H9 (cell line): Measurements from ENCODE around the gene KREMEN1. TPM values are rescaled to one million over a fixed set of nuclear protein-coding genes. Genes with fewer than 3 reads are reported as not detected.

Experiments used
- DNase-seq: peaks from one replicate; pipeline ENCODE4 v3.0.0-alpha.2; 2017
- H2AFZ ChIP-seq: one replicate; pipeline ENCODE4 v1.6.1; 2013; ENCODE audit warnings: mild to moderate bottlenecking, low read length, control low read depth, moderate library complexity
- H2AK5ac ChIP-seq: 2 replicates; pipeline ENCODE4 v1.6.1; 2013; ENCODE audit warnings: low read length, control low read depth, mixed read lengths; ENCODE audit not compliant: insufficient read length
- H2BK120ac ChIP-seq: one replicate; pipeline ENCODE4 v1.6.1; 2013; ENCODE audit warnings: low read depth, mild to moderate bottlenecking, low read length, control low read depth, inconsistent platforms; ENCODE audit not compliant: poor library complexity, severe bottlenecking
- H2BK12ac ChIP-seq: 2 replicates; pipeline ENCODE4 v1.6.1; 2013; ENCODE audit warnings: low read length, control low read depth, mixed read lengths, low read depth; ENCODE audit not compliant: insufficient read length
- H2BK15ac ChIP-seq: 2 replicates; pipeline ENCODE4 v1.6.1; 2013; ENCODE audit warnings: low read depth, low read length, control low read depth
- H2BK20ac ChIP-seq: one replicate; pipeline ENCODE4 v1.6.1; 2013; ENCODE audit warnings: low read depth, mild to moderate bottlenecking, low read length, control low read depth, inconsistent platforms; ENCODE audit not compliant: poor library complexity, severe bottlenecking
- H2BK5ac ChIP-seq: 2 replicates; pipeline ENCODE4 v1.6.1; 2013; ENCODE audit warnings: low read length, control low read depth, mixed read lengths; ENCODE audit not compliant: insufficient read length
- H3K14ac ChIP-seq: 2 replicates; pipeline ENCODE4 v1.6.1; 2013; ENCODE audit warnings: low read length, control low read depth; ENCODE audit not compliant: insufficient read depth
- H3K18ac ChIP-seq: 2 replicates; pipeline ENCODE4 v1.6.1; 2013; ENCODE audit warnings: low read depth, mild to moderate bottlenecking, mixed read lengths, low read length, control low read depth; ENCODE audit not compliant: insufficient read length
- H3K23ac ChIP-seq: 2 replicates; pipeline ENCODE4 v1.6.1; 2013; ENCODE audit warnings: low read length, control low read depth, mixed read lengths, low read depth; ENCODE audit not compliant: insufficient read length
- H3K23me2 ChIP-seq: 2 replicates; pipeline ENCODE4 v1.6.1; 2013; ENCODE audit warnings: low read depth, mild to moderate bottlenecking, mixed read lengths, low read length, control low read depth; ENCODE audit not compliant: insufficient read length, poor library complexity, severe bottlenecking
- H3K27ac ChIP-seq: 2 replicates; pipeline ENCODE4 v1.5.1; 2013; ENCODE audit warnings: low read length, control low read depth, mixed read lengths, low read depth; ENCODE audit not compliant: insufficient read length
- H3K27me3 ChIP-seq: 2 replicates; pipeline ENCODE4 v1.6.1; 2013; ENCODE audit warnings: low read length, control low read depth, inconsistent platforms; ENCODE audit not compliant: insufficient read depth
- H3K4ac ChIP-seq: 2 replicates; pipeline ENCODE4 v1.6.1; 2013; ENCODE audit warnings: low read depth, mild to moderate bottlenecking, control low read depth, inconsistent platforms, low read length, moderate library complexity
- H3K4me1 ChIP-seq: 2 replicates; pipeline ENCODE4 v1.6.1; 2013; ENCODE audit warnings: low read length, control low read depth, inconsistent platforms; ENCODE audit not compliant: insufficient read depth
- H3K4me2 ChIP-seq: 2 replicates; pipeline ENCODE4 v1.6.1; 2013; ENCODE audit warnings: low read length, control low read depth, mixed read lengths; ENCODE audit not compliant: insufficient read length, insufficient read depth
- H3K56ac ChIP-seq: 2 replicates; pipeline ENCODE4 v1.6.1; 2013; ENCODE audit warnings: low read depth, mild to moderate bottlenecking, mixed read lengths, low read length, control low read depth; ENCODE audit not compliant: insufficient read length
- H3K79me1 ChIP-seq: 2 replicates; pipeline ENCODE4 v1.6.1; 2013; ENCODE audit warnings: low read depth, mild to moderate bottlenecking, moderate library complexity, low read length, control low read depth, inconsistent platforms; ENCODE audit not compliant: insufficient read depth, poor library complexity, severe bottlenecking
- H3K79me2 ChIP-seq: 2 replicates; pipeline ENCODE4 v1.6.1; 2013; ENCODE audit warnings: low read length, control low read depth, inconsistent platforms; ENCODE audit not compliant: insufficient read depth
- H3K9ac ChIP-seq: 2 replicates; pipeline ENCODE4 v1.6.1; 2013; ENCODE audit warnings: low read length, control low read depth, mixed read lengths; ENCODE audit not compliant: insufficient read length; ENCODE audit errors: extremely low read depth
- H3K9me3 ChIP-seq: one replicate; pipeline ENCODE4 v1.6.1; 2013; ENCODE audit warnings: low read depth, low read length, inconsistent platforms; ENCODE audit not compliant: control insufficient read depth
- H3T11ph ChIP-seq: one replicate; pipeline ENCODE4 v1.6.1; 2013; ENCODE audit warnings: mild to moderate bottlenecking, low read length, control low read depth, inconsistent platforms
- H4K20me1 ChIP-seq: one replicate; pipeline ENCODE4 v1.6.1; 2013; ENCODE audit not compliant: control insufficient read depth, insufficient read length, insufficient read depth
- H4K5ac ChIP-seq: 2 replicates; pipeline ENCODE4 v1.6.1; 2013; ENCODE audit warnings: low read depth, mild to moderate bottlenecking, mixed read lengths, low read length, control low read depth; ENCODE audit not compliant: insufficient read length
- H4K8ac ChIP-seq: replicated peaks from 2 replicates; pipeline ENCODE4 v1.6.1; 2013; ENCODE audit warnings: low read length, control low read depth, mixed read lengths, low read depth; ENCODE audit not compliant: insufficient read length
- H4K91ac ChIP-seq: 2 replicates; pipeline ENCODE4 v1.6.1; 2013; ENCODE audit warnings: low read depth, mild to moderate bottlenecking, moderate library complexity, mixed read lengths, low read length, control low read depth; ENCODE audit not compliant: insufficient read length
- H3K27ac Mint-ChIP-seq, 3 experiments: 2 replicates in 2 of 3; 3 replicates in 1 of 3; pipeline ENCODE4 v1.8.0; 2020 to 2021; ENCODE audit warnings: mixed read lengths in 3 of 3, mild to moderate bottlenecking in 1 of 3, moderate library complexity in 1 of 3
- H3K27me3 Mint-ChIP-seq: 2 replicates; pipeline ENCODE4 v1.8.0; 2021; ENCODE audit warnings: low read depth, mild to moderate bottlenecking, moderate library complexity, mixed read lengths
- H3K36me3 Mint-ChIP-seq, 3 experiments: 2 replicates in 2 of 3; 3 replicates in 1 of 3; pipeline ENCODE4 v1.8.0; 2020 to 2021; ENCODE audit warnings: low read depth in 3 of 3, mixed read lengths in 3 of 3; ENCODE audit not compliant: insufficient read depth in 1 of 3
- H3K4me1 Mint-ChIP-seq, 2 experiments: 2 replicates each; pipeline ENCODE4 v1.8.0; 2020; ENCODE audit warnings: mixed read lengths in 2 of 2
- H3K4me3 Mint-ChIP-seq, 2 experiments: 2 replicates in 1 of 2; 3 replicates in 1 of 2; pipeline ENCODE4 v1.8.0; 2020 to 2021; ENCODE audit warnings: mild to moderate bottlenecking in 2 of 2, mixed read lengths in 2 of 2, moderate library complexity in 1 of 2
- H3K9me3 Mint-ChIP-seq, 2 experiments: 2 replicates in 1 of 2; 3 replicates in 1 of 2; pipeline ENCODE4 v1.8.0; 2020; ENCODE audit warnings: mild to moderate bottlenecking in 2 of 2, mixed read lengths in 2 of 2, moderate library complexity in 1 of 2
- WGBS: extraction: QIAGEN DNeasy Blood & Tissue Kit; methylation state at CpG from one replicate; pipeline ENCODE4 v1.1.7; 2013; ENCODE audit warnings: missing lambda C conversion rate, low lambda C conversion rate, mixed read lengths; ENCODE audit not compliant: insufficient read length; ENCODE audit errors: extremely low coverage; 5-methylcytosine and 5-hydroxymethylcytosine counted together
- total RNA-seq: library from RNA; stranded (reverse); gene quantifications from 2 replicates; pipeline ENCODE4 v1.2.1, GENCODE V29; 2021
- TF ChIP-seq, protein P1 (sequence below): fragments of 200-600 bp; sonication (generic); conservative IDR thresholded peaks from 3 replicates; pipeline ENCODE4 v1.8.0; 2021; ENCODE audit warnings: antibody characterized with exemption, mild to moderate bottlenecking

The KREMEN1 gene
- total RNA-seq, 1 experiment from 2014 or later, result 2.4 TPM

DNA sequence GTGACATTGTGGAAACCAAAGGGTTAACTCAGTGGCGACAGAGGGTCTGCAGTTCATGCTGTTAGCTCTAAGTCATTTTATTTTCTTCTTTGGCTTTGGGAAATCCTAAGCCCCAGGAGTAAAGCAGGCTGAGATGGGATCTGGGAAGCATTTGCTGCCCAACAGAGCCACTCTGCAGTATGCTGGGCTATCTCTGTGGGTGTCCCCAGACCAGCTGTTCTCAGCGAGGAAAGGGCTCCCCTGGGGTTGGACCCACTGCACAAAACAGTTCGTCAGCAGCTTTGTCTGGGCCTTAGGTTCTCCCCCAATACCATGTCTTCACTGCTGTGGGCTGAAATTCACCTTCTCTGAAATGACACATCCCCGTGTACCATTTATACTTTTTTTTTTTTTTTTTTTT lies 34.0 kb downstream of the KREMEN1 start:
- H3K27ac ChIP-seq, result no peak overlapping the region
- no peaks in the 10 kb centered on the region for H4K20me1 ChIP-seq
- H3K23ac ChIP-seq, result no peak overlapping the region
- H3K14ac ChIP-seq, result no peak overlapping the region
- no peaks in the 10 kb centered on the region for H3K79me2 ChIP-seq
- no peak overlapping the region for H2BK20ac ChIP-seq
- no peak overlapping the region for H2BK15ac ChIP-seq
- no peak for DNase-seq
- H2AFZ ChIP-seq, result no peak overlapping the region
- no peak overlapping the region for H4K91ac ChIP-seq
- no peaks in the 10 kb centered on the region for H3K79me1 ChIP-seq
- H3K23me2 ChIP-seq, result no peaks in the 10 kb centered on the region
- no peaks in the 10 kb centered on the region for H3K9me3 ChIP-seq
- H2AK5ac ChIP-seq, result no peak overlapping the region
- Mint-ChIP-seq H3K9me3 (no peaks in the 10 kb centered on the region), H3K4me1 (peaks cover 16 to 32% of the 10 kb centered on the region in 2 experiments), H3K27me3 (no peaks in the 10 kb centered on the region), H3K4me3 (no peak overlapping the region), H3K36me3 (no peaks in the 10 kb centered on the region), H3K27ac (no peak overlapping the region)
- no peak overlapping the region for H3K18ac ChIP-seq
- no peak overlapping the region for H3K56ac ChIP-seq
- H3K9ac ChIP-seq, result no peak overlapping the region
- no peak overlapping the region for H2BK5ac ChIP-seq
- H3K27me3 ChIP-seq, result no peaks in the 10 kb centered on the region
- H3K4me2 ChIP-seq, result no peak overlapping the region
- H4K8ac ChIP-seq, result no peak overlapping the region
- TF ChIP-seq, protein P1, sequence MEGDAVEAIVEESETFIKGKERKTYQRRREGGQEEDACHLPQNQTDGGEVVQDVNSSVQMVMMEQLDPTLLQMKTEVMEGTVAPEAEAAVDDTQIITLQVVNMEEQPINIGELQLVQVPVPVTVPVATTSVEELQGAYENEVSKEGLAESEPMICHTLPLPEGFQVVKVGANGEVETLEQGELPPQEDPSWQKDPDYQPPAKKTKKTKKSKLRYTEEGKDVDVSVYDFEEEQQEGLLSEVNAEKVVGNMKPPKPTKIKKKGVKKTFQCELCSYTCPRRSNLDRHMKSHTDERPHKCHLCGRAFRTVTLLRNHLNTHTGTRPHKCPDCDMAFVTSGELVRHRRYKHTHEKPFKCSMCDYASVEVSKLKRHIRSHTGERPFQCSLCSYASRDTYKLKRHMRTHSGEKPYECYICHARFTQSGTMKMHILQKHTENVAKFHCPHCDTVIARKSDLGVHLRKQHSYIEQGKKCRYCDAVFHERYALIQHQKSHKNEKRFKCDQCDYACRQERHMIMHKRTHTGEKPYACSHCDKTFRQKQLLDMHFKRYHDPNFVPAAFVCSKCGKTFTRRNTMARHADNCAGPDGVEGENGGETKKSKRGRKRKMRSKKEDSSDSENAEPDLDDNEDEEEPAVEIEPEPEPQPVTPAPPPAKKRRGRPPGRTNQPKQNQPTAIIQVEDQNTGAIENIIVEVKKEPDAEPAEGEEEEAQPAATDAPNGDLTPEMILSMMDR, result no peak
- H2BK120ac ChIP-seq, result no peak overlapping the region
- WGBS, result no CpG with 5 or more reads among the region's 4 CpGs
- no peaks in the 10 kb centered on the region for H3K4me1 ChIP-seq
- no peak overlapping the region for H3K4ac ChIP-seq
- no peak overlapping the region for H2BK12ac ChIP-seq
- H4K5ac ChIP-seq, result no peak overlapping the region
- H3T11ph ChIP-seq, result no peak overlapping the region
